ENCODE measurements around the gene NUDCD3.
A peak's percentile ranks its signal among the peaks of the same experiment; 100 is the strongest.
"Not testable (repeated sequence)": the region's sequence is repeated elsewhere in the genome, so short reads cannot be mapped to it uniquely, and the experiment has no call there.

Gene NUDCD3

GRCh38 chr7:44430054-44430453 is 60.4 kb downstream of the NUDCD3 start:
- H3K4me1 Mint-ChIP-seq (ENCODE audit: low read depth) = peaks cover 39% of the 10 kb centered on the region
- no peaks in the 10 kb centered on the region for H3K27me3 Mint-ChIP-seq
- peaks cover 34% of the 10 kb centered on the region for H3K36me3 Mint-ChIP-seq (ENCODE audit: low read depth)
- no peak overlapping the region for H3K27ac Mint-ChIP-seq
- no peak overlapping the region for H3K4me3 Mint-ChIP-seq
- H3K9me3 Mint-ChIP-seq = no peaks in the 10 kb centered on the region

DNA sequence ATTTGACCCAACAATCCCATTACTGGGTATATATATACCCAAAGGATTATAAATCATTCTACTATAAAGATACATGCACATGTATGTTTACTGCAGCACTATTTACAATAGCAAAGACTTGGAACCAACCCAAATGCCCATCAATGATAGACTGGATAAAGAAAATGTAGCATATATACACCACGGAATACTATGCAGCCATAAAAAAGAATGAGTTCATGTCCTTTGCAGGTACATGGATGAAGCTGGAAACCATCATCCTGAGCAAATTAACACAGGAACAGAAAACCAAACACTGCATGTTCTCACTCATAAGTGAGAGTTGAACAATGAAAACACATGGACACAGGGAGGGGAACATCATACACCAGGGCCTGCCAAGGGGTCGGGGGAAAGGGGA is 65.7 kb downstream of the NUDCD3 start:
- not testable (repeated sequence) for H3K27me3 Mint-ChIP-seq, H3K9me3 Mint-ChIP-seq, H3K27ac Mint-ChIP-seq, H3K4me3 Mint-ChIP-seq
- peaks cover 54% of the 10 kb centered on the region for H3K36me3 Mint-ChIP-seq (ENCODE audit: low read depth)
- H3K4me1 Mint-ChIP-seq (ENCODE audit: low read depth) = peaks cover 48% of the 10 kb centered on the region

- H3K9me3 Mint-ChIP-seq = peaks cover 2% of the 10 kb centered on the region
Observed at GRCh38 chr7:44416941-44417340, 73.5 kb downstream of the NUDCD3 start.

GRCh38 chr7:44415510-44415909 is 74.9 kb downstream of the NUDCD3 start:
- Mint-ChIP-seq H3K9me3 (peaks cover 5% of the 10 kb centered on the region), H3K27me3 (no peaks in the 10 kb centered on the region), H3K4me3 (no peak overlapping the region), H3K27ac (peak overlapping the region; percentile 28), H3K4me1 (ENCODE audit: low read depth) (peaks cover 24% of the 10 kb centered on the region), H3K36me3 (ENCODE audit: low read depth) (peaks cover 45% of the 10 kb centered on the region)

More at GRCh38 chr7:44416941-44417340, 73.5 kb downstream of the NUDCD3 start:
- peaks cover 36% of the 10 kb centered on the region for H3K36me3 Mint-ChIP-seq (ENCODE audit: low read depth)
- H3K4me3 Mint-ChIP-seq = no peak overlapping the region
- H3K27me3 Mint-ChIP-seq = no peaks in the 10 kb centered on the region
- no peak overlapping the region for H3K27ac Mint-ChIP-seq
- peaks cover 28% of the 10 kb centered on the region for H3K4me1 Mint-ChIP-seq (ENCODE audit: low read depth)

- H3K27ac Mint-ChIP-seq = no peak overlapping the region
Observed at GRCh38 chr7:44415047-44415446, 75.4 kb downstream of the NUDCD3 start.

DNA sequence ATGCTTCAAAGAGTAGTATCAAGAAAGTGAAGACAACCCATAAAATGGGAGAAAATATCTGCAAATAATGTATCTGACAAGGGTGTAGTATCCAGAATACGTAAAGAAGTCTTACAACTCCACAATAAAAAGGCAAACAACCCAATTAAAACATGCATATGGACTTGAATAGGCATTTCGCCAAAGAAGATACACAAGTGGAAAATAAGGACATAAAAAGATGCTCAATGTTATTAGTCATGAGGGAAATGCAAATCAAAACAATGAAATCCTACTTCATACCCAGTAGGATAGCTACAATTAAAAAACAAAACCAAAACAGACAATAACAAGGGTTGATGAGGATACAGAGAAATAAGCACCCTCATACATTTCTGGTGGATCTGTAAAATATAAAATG is 79.2 kb downstream of the NUDCD3 start:
- Mint-ChIP-seq H3K27me3 (no peaks in the 10 kb centered on the region), H3K36me3 (ENCODE audit: low read depth) (peaks cover 48% of the 10 kb centered on the region), H3K27ac (no peak overlapping the region)

More at GRCh38 chr7:44415047-44415446, 75.4 kb downstream of the NUDCD3 start:
- peaks cover 48% of the 10 kb centered on the region for H3K36me3 Mint-ChIP-seq (ENCODE audit: low read depth)
- peaks cover 5% of the 10 kb centered on the region for H3K9me3 Mint-ChIP-seq
- peaks cover 19% of the 10 kb centered on the region for H3K4me1 Mint-ChIP-seq (ENCODE audit: low read depth)
- no peak overlapping the region for H3K4me3 Mint-ChIP-seq
- H3K27me3 Mint-ChIP-seq = no peaks in the 10 kb centered on the region

DNA sequence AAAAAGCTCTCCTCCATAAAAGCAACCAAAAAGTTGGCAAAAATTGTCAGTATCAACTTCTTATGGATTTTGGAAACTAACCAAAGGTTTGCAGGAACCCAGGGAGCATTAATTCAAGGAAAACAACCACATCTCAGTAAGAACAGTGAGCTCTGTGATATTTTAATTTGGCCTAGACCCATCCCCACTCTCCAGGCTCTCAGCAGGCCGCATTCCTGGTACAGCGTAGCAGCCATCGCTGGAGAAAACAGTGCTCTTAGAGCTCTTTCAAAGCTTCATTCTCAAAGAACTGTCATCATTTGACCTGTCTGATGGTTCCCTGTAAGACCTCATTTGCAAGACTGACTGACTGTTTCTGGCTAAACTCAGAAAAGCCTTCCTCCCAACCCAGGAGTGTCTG is 81.9 kb downstream of the NUDCD3 start:
- H3K27ac Mint-ChIP-seq = no peak overlapping the region
- peaks cover 50% of the 10 kb centered on the region for H3K36me3 Mint-ChIP-seq (ENCODE audit: low read depth)
- H3K9me3 Mint-ChIP-seq = peaks cover 5% of the 10 kb centered on the region
- peaks cover 3% of the 10 kb centered on the region for H3K4me1 Mint-ChIP-seq (ENCODE audit: low read depth)
- H3K27me3 Mint-ChIP-seq = no peaks in the 10 kb centered on the region
- H3K4me3 Mint-ChIP-seq = no peak overlapping the region

More for the DNA sequence above, 79.2 kb downstream of the NUDCD3 start:
- H3K4me3 Mint-ChIP-seq = no peak overlapping the region
- peaks cover 15% of the 10 kb centered on the region for H3K4me1 Mint-ChIP-seq (ENCODE audit: low read depth)
- H3K9me3 Mint-ChIP-seq = peaks cover 5% of the 10 kb centered on the region

- no peaks in the 10 kb centered on the region for H3K9me3 Mint-ChIP-seq
- no peaks in the 10 kb centered on the region for H3K4me1 Mint-ChIP-seq (ENCODE audit: low read depth)
- no peak overlapping the region for H3K27ac Mint-ChIP-seq
- no peaks in the 10 kb centered on the region for H3K27me3 Mint-ChIP-seq
- peaks cover 29% of the 10 kb centered on the region for H3K36me3 Mint-ChIP-seq (ENCODE audit: low read depth)
- no peak overlapping the region for H3K4me3 Mint-ChIP-seq
Observed at GRCh38 chr7:44403775-44404174, 86.7 kb downstream of the NUDCD3 start.

DNA sequence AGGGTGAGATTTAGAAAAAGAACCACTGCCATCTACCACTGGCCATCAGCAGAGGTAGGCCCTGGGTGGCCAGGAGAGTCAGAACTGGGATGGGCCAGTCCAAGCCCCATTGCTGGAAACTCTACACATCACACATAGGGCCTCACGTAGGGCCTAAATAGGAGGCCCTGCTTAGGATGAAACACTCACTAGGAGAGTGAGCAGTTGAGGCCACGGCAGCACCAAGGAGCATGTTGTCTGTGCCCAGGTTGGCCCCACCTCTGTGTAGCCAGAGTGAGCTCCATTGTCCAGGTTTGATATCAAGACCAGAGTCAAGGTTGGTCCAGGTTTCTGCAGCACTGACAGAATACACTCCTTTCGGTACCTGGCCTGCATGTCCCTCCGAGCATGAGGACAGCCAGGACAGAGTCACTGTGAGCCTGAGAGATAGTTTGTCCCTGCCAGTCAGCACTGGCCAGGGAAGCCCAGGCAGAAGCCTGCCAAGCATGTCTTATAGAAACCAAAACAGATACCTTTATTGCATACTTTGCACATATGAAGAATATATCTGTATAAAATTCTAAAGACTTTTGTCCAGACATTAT is 87.2 kb downstream of the NUDCD3 start:
- H3K4me3 Mint-ChIP-seq = no peak overlapping the region
- H3K27me3 Mint-ChIP-seq = no peaks in the 10 kb centered on the region
- H3K36me3 Mint-ChIP-seq (ENCODE audit: low read depth) = peaks cover 34% of the 10 kb centered on the region
- no peaks in the 10 kb centered on the region for H3K9me3 Mint-ChIP-seq
- no peak overlapping the region for H3K27ac Mint-ChIP-seq
- H3K4me1 Mint-ChIP-seq (ENCODE audit: low read depth) = no peaks in the 10 kb centered on the region

GRCh38 chr7:44402401-44403060 is 87.9 kb downstream of the NUDCD3 start:
- no peak overlapping the region for H3K27ac Mint-ChIP-seq
- no peaks in the 10 kb centered on the region for H3K9me3 Mint-ChIP-seq
- H3K36me3 Mint-ChIP-seq (ENCODE audit: low read depth) = peaks cover 39% of the 10 kb centered on the region

GRCh38 chr7:44401692-44402091 is 88.8 kb downstream of the NUDCD3 start:
- H3K27ac Mint-ChIP-seq = no peak overlapping the region
- peaks cover 39% of the 10 kb centered on the region for H3K36me3 Mint-ChIP-seq (ENCODE audit: low read depth)
- no peaks in the 10 kb centered on the region for H3K27me3 Mint-ChIP-seq
- H3K4me1 Mint-ChIP-seq (ENCODE audit: low read depth) = no peaks in the 10 kb centered on the region
- no peaks in the 10 kb centered on the region for H3K9me3 Mint-ChIP-seq
- no peak overlapping the region for H3K4me3 Mint-ChIP-seq

More at GRCh38 chr7:44402401-44403060, 87.9 kb downstream of the NUDCD3 start:
- H3K4me3 Mint-ChIP-seq = no peak overlapping the region
- H3K27me3 Mint-ChIP-seq = no peaks in the 10 kb centered on the region
- no peaks in the 10 kb centered on the region for H3K4me1 Mint-ChIP-seq (ENCODE audit: low read depth)

DNA sequence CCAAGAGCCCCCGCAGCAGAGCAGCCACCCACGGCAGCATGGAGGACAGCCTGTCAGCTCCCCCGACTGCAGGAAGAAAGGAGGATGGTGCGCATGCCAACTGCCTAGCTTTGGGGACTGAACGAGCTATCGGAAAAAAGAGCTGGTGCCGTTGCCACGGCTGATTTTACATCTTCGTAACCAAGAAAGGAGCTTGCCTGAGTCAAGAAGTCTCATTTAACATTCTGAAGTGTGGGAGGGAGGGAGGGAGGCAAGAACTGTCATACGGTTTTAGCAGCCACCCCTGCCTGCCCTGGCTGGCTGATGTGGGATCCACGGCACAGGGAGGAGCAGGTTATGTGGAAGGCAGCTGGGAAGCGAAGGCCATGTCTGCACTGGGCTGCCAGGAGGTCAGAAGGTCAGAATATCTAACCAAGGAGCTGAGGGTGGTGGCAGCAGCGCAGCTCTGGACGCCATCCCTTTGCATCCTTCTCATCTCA is 90.4 kb downstream of the NUDCD3 start:
- no peaks in the 10 kb centered on the region for H3K27me3 Mint-ChIP-seq
- H3K9me3 Mint-ChIP-seq = no peaks in the 10 kb centered on the region
- H3K36me3 Mint-ChIP-seq (ENCODE audit: low read depth) = peaks cover 43% of the 10 kb centered on the region
- H3K4me3 Mint-ChIP-seq = no peak overlapping the region
- no peak overlapping the region for H3K27ac Mint-ChIP-seq
- no peaks in the 10 kb centered on the region for H3K4me1 Mint-ChIP-seq (ENCODE audit: low read depth)

- H3K9me3 Mint-ChIP-seq = no peaks in the 10 kb centered on the region
- no peaks in the 10 kb centered on the region for H3K4me1 Mint-ChIP-seq (ENCODE audit: low read depth)
- no peaks in the 10 kb centered on the region for H3K27me3 Mint-ChIP-seq
- no peak overlapping the region for H3K27ac Mint-ChIP-seq
- H3K4me3 Mint-ChIP-seq = no peak overlapping the region
- H3K36me3 Mint-ChIP-seq (ENCODE audit: low read depth) = peaks cover 39% of the 10 kb centered on the region
Observed at GRCh38 chr7:44398953-44399574, 91.4 kb downstream of the NUDCD3 start.

DNA sequence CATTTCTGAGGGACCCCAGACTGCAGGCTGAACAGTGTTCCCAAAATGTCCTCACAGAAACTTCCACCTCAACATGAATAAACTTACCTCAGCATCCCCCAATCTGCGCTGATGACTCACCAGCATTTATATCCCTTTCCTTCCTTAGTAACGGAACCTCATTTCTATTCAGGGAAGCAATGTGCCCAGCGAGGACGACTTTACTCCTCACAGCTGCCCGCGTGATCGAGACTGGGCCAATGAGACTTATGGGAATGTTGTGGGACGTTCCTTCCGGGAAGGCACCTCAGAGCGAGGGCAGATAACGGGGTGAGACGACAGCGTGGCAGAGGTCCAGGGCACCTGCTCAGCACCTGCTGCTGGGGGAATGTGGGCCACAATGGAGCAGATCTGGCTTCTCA is 91.9 kb downstream of the NUDCD3 start:
- no peak overlapping the region for H3K4me3 Mint-ChIP-seq
- H3K36me3 Mint-ChIP-seq (ENCODE audit: low read depth) = peaks cover 34% of the 10 kb centered on the region
- H3K27ac Mint-ChIP-seq = no peak overlapping the region
- no peaks in the 10 kb centered on the region for H3K27me3 Mint-ChIP-seq
- H3K4me1 Mint-ChIP-seq (ENCODE audit: low read depth) = no peaks in the 10 kb centered on the region
- H3K9me3 Mint-ChIP-seq = no peaks in the 10 kb centered on the region

DNA sequence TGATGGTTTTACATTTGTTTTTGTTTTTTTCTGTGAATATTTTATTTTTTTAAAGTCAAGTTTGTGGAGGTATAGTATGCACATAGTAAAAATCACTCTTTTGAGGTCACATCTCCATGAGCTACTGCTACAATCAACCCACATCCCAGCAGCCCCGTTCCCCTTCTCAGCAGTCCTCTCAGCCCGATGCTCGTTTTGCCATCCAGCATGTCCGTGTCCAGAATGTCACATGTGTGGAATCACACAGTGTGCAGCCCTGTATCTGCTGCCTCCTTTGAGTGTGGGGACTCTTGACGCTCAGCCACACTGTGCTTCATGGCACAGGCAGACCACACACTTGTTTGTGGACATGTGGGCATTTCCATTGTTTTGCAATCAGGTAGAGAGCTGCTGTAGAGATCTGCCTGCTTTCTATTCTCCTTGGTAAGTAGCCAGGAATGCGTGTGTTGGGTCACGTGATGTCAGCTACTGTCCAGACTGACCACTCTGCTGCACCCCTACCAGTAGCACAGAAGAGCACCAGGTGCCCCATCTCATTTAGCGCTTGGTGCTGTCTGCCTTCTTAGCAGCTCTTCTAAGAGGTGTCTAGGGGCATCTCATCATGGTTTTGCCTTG is 93.4 kb downstream of the NUDCD3 start:
- no peaks in the 10 kb centered on the region for H3K9me3 Mint-ChIP-seq
- H3K27me3 Mint-ChIP-seq = no peaks in the 10 kb centered on the region
- H3K27ac Mint-ChIP-seq = no peak overlapping the region
- H3K4me3 Mint-ChIP-seq = no peak overlapping the region
- H3K36me3 Mint-ChIP-seq (ENCODE audit: low read depth) = peaks cover 22% of the 10 kb centered on the region
- H3K4me1 Mint-ChIP-seq (ENCODE audit: low read depth) = no peaks in the 10 kb centered on the region
